Stomach (tissue), 9 donors: ENCODE measurements around the gene RAB8B. TPM values are rescaled to one million over a fixed set of nuclear protein-coding genes. Genes with fewer than 3 reads are reported as not detected.

Source experiments
- DNase-seq, 2 donors: peaks; one replicate each; pipeline versions ENCODE4 v3.0.0 to v3.0.0-alpha.2; 2013 to 2019
- H3K27ac ChIP-seq, 5 donors: fragments of 200-600 bp in 4 of 5; sonication (generic) in 4 of 5; one replicate each; pipeline ENCODE4 v1.5.1; 2013 to 2019; ENCODE audit warnings: mild to moderate bottlenecking in 1 of 5, moderate library complexity in 1 of 5
- H3K27me3 ChIP-seq, 3 donors: fragments of 200-600 bp; sonication (generic); one replicate each; pipeline ENCODE4 v1.5.1; 2017 to 2019; ENCODE audit warnings: mixed run types in 1 of 3
- H3K36me3 ChIP-seq, 4 donors: fragments of 200-600 bp; sonication (generic); 1 replicate in 3 of 4; 2 replicates in 1 of 4; pipeline ENCODE4 v1.5.1; 2016 to 2019
- H3K4me1 ChIP-seq, 4 donors: fragments of 200-600 bp; sonication (generic); one replicate each; pipeline ENCODE4 v1.5.1; 2016 to 2019
- H3K4me3 ChIP-seq, 4 donors: fragments of 200-600 bp; sonication (generic) in 3 of 4; one replicate each; pipeline ENCODE4 v1.5.1; 2016 to 2019; ENCODE audit warnings: mild to moderate bottlenecking in 1 of 4
- H3K9me3 ChIP-seq, 4 donors: fragments of 200-600 bp; sonication (generic); one replicate each; pipeline ENCODE4 v1.5.1; 2016 to 2019
- EP300 ChIP-seq: sonication (generic); formaldehyde crosslinking; IDR thresholded peaks from one replicate; pipeline ENCODE4 v1.6.1; 2017; ENCODE audit warnings: antibody characterized with exemption
- POLR2A ChIP-seq, 4 donors: fragments of 450-650 bp; IDR thresholded peaks; one replicate each; pipeline ENCODE4 v1.6.1; 2016; ENCODE audit warnings: antibody characterized with exemption in 4 of 4, control low read depth in 2 of 4, mild to moderate bottlenecking in 1 of 4, moderate library complexity in 1 of 4
- POLR2AphosphoS5 ChIP-seq, 3 donors: sonication (generic); formaldehyde crosslinking; IDR thresholded peaks; one replicate each; pipeline ENCODE4 v1.6.1; 2016; ENCODE audit warnings: antibody characterized with exemption in 3 of 3
- WGBS, 5 donors: extraction: QIAGEN DNeasy Blood & Tissue Kit in 3 of 5; methylation state at CpG; one replicate each; pipeline versions ENCODE4 v1.1.5 to v1.1.7; 2013 to 2018; 5-methylcytosine and 5-hydroxymethylcytosine counted together
- intact Hi-C: fragments of 100-400 bp; cut with DNase I; formaldehyde crosslinking; loops from one replicate; pipeline ENCODE4 v1.15.1; 2023; ENCODE audit warnings: low total_unique reads
- polyA plus RNA-seq, 3 donors: library from polyadenylated mRNA; stranded (reverse); fragments of 200-250 nt; gene quantifications; one replicate each; pipeline ENCODE4 v1.2.3, GENCODE V29; 2013
- total RNA-seq, 5 donors: library from RNA; depleted of rRNA; stranded (reverse); fragments of >200 nt; gene quantifications; one replicate each; pipeline versions ENCODE4 v1.1.0 to v1.2.3, GENCODE V29; 2014 to 2016
- TF ChIP-seq, protein P1 (sequence below), 7 experiments: fragments of 450-650 bp in 4 of 7; fragments of 200-600 bp in 3 of 7; sonication (generic) in 3 of 7; IDR thresholded peaks; one replicate each; pipeline ENCODE4 v1.5.1; 2016 to 2019; ENCODE audit warnings: antibody characterized with exemption in 7 of 7, control low read depth in 2 of 7, mild to moderate bottlenecking in 1 of 7
- donor health status: healthy with polysubstance abuse.
- donor health status: Bipolar disorder and iron deficiency.
- donor health status: healthy.

Gene RAB8B
- total and polyA plus RNA-seq, 8 donors, result 2.0 to 103 (median 13.5) TPM

- Histone ChIP-seq H3K4me1 (peaks cover 1 to 52% (median 20%) of the 10 kb centered on the region in 4 donors), H3K27ac (peak overlapping the region in 1 of 5 donors; percentile 28), H3K27me3 (no peaks in the 10 kb centered on the region), H3K9me3 (no peaks in the 10 kb centered on the region), H3K4me3 (no peak overlapping the region), H3K36me3 (peaks cover 0 to 13% (median 12%) of the 10 kb centered on the region in 4 donors)
- no peak for DNase-seq
- intact Hi-C loops, result no loop called here
- whole genome bisulfite sequencing, 5 donors, result 72 to 81% (median 76%) methylated on average over 6 of the region's 6 CpGs
- TF ChIP-seq EP300, result no peak
- no peak for TF ChIP-seq POLR2A (IDR thresholded peaks at IDR 0.05)
- TF ChIP-seq, protein P1, sequence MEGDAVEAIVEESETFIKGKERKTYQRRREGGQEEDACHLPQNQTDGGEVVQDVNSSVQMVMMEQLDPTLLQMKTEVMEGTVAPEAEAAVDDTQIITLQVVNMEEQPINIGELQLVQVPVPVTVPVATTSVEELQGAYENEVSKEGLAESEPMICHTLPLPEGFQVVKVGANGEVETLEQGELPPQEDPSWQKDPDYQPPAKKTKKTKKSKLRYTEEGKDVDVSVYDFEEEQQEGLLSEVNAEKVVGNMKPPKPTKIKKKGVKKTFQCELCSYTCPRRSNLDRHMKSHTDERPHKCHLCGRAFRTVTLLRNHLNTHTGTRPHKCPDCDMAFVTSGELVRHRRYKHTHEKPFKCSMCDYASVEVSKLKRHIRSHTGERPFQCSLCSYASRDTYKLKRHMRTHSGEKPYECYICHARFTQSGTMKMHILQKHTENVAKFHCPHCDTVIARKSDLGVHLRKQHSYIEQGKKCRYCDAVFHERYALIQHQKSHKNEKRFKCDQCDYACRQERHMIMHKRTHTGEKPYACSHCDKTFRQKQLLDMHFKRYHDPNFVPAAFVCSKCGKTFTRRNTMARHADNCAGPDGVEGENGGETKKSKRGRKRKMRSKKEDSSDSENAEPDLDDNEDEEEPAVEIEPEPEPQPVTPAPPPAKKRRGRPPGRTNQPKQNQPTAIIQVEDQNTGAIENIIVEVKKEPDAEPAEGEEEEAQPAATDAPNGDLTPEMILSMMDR (IDR thresholded peaks at IDR 0.05), result no peak
- no peak for TF ChIP-seq POLR2AphosphoS5 (IDR thresholded peaks at IDR 0.05)
Measured at GRCh38 chr15:63226155-63226883, 36.9 kb downstream of the RAB8B start.

DNA sequence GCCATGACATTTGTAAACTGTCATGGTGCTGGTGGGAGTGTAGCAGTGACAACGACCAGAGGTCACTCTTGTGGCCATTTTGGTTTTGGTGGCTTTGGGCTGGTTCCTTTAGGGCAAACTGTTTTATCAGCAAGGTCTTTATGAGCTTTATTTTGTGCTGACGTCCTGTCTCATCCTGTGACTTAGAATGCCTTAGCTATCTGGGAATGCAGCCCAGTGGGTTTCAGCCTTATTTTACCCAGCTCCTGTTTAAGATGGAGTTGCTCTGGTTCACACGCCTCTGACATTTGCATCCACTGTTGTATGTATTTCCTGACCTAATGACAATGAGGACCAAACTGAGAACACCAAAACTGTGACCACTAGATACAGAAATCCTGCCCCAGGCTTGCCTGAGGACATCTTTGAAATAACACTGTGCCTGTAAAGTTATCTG lies 37.6 kb downstream of the RAB8B start:
- H3K4me1 ChIP-seq, result peaks cover 0 to 52% (median 17%) of the 10 kb centered on the region in 4 donors
- DNase-seq, result no peak
- TF ChIP-seq POLR2AphosphoS5 (IDR thresholded peaks at IDR 0.05), result no peak
- no peak for TF ChIP-seq POLR2A (IDR thresholded peaks at IDR 0.05)
- TF ChIP-seq, protein P1 (IDR thresholded peaks at IDR 0.05), result no peak
- TF ChIP-seq EP300, result no peak

DNA sequence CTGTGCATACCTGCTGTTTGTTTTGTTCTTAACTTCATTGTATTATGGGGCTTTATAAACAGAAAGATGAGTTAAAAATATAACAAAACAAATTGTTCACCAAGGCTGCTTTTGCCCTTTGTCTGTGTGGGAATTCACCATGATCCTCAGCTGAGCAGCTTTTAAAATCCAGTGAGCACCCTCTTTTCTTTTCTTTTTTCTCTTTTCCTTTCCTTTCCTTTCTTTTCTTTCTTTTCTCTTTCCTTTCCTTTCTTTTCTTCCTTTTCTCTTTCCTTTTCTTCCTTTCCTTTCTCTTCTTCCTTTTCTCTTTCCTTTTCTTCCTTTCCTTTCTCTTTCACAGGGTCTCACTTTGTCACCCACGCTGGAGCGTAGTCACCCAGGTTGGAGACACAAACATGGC lies 38.3 kb downstream of the RAB8B start:
- H3K27ac ChIP-seq, result no peak overlapping the region
- WGBS, 5 donors, result 91 to 97% (median 95%) methylated on average over 2 of the region's 2 CpGs
- TF ChIP-seq POLR2A (IDR thresholded peaks at IDR 0.05), result no peak
- TF ChIP-seq POLR2AphosphoS5 (IDR thresholded peaks at IDR 0.05), result no peak
- TF ChIP-seq EP300, result no peak
- TF ChIP-seq, protein P1 (IDR thresholded peaks at IDR 0.05), result no peak

More for the DNA sequence above, 37.6 kb downstream of the RAB8B start:
- Histone ChIP-seq H3K36me3 (peaks cover 0 to 13% (median 12%) of the 10 kb centered on the region in 4 donors), H3K9me3 (no peaks in the 10 kb centered on the region), H3K4me3 (no peak overlapping the region), H3K27ac (peak overlapping the region in 1 of 5 donors; percentile 28), H3K27me3 (no peaks in the 10 kb centered on the region)
- 65 to 77% (median 73%) methylated on average over 3 of the region's 3 CpGs for WGBS, 5 donors
- intact Hi-C loops, result no loop called here

DNA sequence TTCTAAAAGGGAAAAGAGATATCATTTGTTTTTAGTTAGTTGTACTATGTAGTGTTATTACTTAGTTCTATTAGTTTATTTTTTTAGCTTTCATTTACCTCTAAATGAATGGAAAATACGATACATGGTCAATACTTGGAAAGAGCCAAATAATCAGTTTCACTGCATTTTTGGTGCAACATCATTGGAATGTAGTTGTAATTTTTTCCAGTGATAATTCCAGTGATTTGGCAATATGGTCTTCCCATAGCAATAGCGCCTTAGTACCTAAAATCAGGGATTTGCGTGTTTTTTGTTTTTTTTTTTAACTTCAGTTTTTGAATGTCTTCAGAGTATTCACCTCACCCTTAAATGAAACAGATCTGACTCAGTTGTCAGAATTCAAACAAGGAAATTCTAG lies 41.8 kb downstream of the RAB8B start:
- no peak for DNase-seq
- H3K36me3 ChIP-seq, result no peaks in the 10 kb centered on the region
- intact Hi-C loops, result no loop called here
- H3K27me3 ChIP-seq, result no peaks in the 10 kb centered on the region
- H3K27ac ChIP-seq, result no peak overlapping the region
- peaks cover 23 to 87% (median 39%) of the 10 kb centered on the region in 4 donors for H3K4me1 ChIP-seq
- TF ChIP-seq POLR2AphosphoS5 (IDR thresholded peaks at IDR 0.05) (no peak), POLR2A (IDR thresholded peaks at IDR 0.05) (no peak), EP300 (no peak)
- TF ChIP-seq, protein P1 (IDR thresholded peaks at IDR 0.05), result no peak
- WGBS, 5 donors, result 92 to 99% (median 97%) methylated on average over 3 of the region's 3 CpGs
- H3K4me3 ChIP-seq, result no peak overlapping the region
- no peaks in the 10 kb centered on the region for H3K9me3 ChIP-seq

More for the DNA sequence above, 38.3 kb downstream of the RAB8B start:
- no peak overlapping the region for H3K4me3 ChIP-seq
- peaks cover 3 to 57% (median 19%) of the 10 kb centered on the region in 4 donors for H3K4me1 ChIP-seq
- intact Hi-C loops, result no loop called here
- no peaks in the 10 kb centered on the region for H3K27me3 ChIP-seq
- peaks cover 0 to 13% (median 12%) of the 10 kb centered on the region in 4 donors for H3K36me3 ChIP-seq
- H3K9me3 ChIP-seq, result no peaks in the 10 kb centered on the region
- no peak for DNase-seq
